Colonic mucosa (tissue), 4 donors: ENCODE data around the gene ITPR3. TPM values are rescaled to one million over a fixed set of nuclear protein-coding genes. Genes with fewer than 3 reads are reported as not detected.

Source experiments
- DNase-seq: peaks from one replicate; pipeline ENCODE4 v3.0.0-alpha.2; 2020
- H3K27ac ChIP-seq: fragments of 200-600 bp; one replicate; pipeline ENCODE4 v1.8.0; 2021
- H3K27me3 ChIP-seq: fragments of 200-600 bp; one replicate; pipeline ENCODE4 v1.8.0; 2021
- H3K36me3 ChIP-seq: fragments of 200-600 bp; one replicate; pipeline ENCODE4 v1.8.0; 2021
- H3K4me1 ChIP-seq: fragments of 200-600 bp; one replicate; pipeline ENCODE4 v1.8.0; 2021; ENCODE audit warnings: mild to moderate bottlenecking
- H3K4me3 ChIP-seq: fragments of 200-600 bp; one replicate; pipeline ENCODE4 v1.8.0; 2021
- H3K9ac ChIP-seq, 2 donors: one replicate each; pipeline ENCODE4 v1.7.0; 2013; ENCODE audit warnings: control low read depth in 2 of 2, low read depth in 2 of 2, low read length in 2 of 2
- H3K9me3 ChIP-seq: fragments of 200-600 bp; one replicate; pipeline ENCODE4 v1.8.0; 2021
- intact Hi-C: fragments of 100-400 bp; cut with DNase I; formaldehyde crosslinking; loops from one replicate; pipeline ENCODE4 v1.14.1; 2022
- total RNA-seq, 2 donors: library from RNA; stranded (reverse); fragmentation: NEBNext Ultra II Directional in 1 of 2; extraction: Animal tissue kit (Norgen Biotek cat#: 25700) in 1 of 2; gene quantifications; one replicate each; pipeline ENCODE4 v1.2.1, GENCODE V29; 2021
- TF ChIP-seq, protein P1 (sequence below): fragments of 200-600 bp; IDR thresholded peaks from one replicate; pipeline ENCODE4 v1.8.0; 2022; ENCODE audit warnings: antibody characterized with exemption, mild to moderate bottlenecking
- donor health status: healthy.
- donor health status: DM: no; HTN: no; CAD: no.
- donor health status: DM: no; HTN: no; CAD: no.

The ITPR3 gene
- total RNA-seq, 2 donors from 2014 or later: 86.2 to 119 TPM

DNA sequence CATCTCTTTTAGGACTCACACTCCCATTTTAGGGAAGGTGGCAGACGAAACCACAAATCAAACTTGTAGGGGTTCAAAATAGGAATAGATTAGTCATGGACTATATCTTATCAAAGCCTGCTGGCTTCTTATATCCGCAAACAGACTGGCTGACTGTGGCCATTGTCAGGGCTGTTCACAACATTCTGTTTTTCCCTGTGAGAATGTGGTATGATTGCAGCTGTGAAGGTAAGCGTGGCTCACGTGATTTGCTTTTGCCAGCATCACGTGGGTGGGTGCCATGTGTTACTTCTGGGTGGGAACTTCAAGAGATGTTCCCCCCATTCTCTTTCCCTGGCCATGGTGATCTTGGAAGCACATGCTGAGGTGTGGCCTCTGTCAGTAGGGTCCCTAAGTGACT lies 119.7 kb downstream of the ITPR3 start:
- H3K27ac ChIP-seq: no peak overlapping the region
- no peak overlapping the region for H3K9ac ChIP-seq
- H3K27me3 ChIP-seq: no peaks in the 10 kb centered on the region
- H3K36me3 ChIP-seq: no peaks in the 10 kb centered on the region
- peaks cover 20% of the 10 kb centered on the region for H3K4me1 ChIP-seq
- intact Hi-C loops: no loop called here
- H3K9me3 ChIP-seq: no peaks in the 10 kb centered on the region
- TF ChIP-seq, protein P1, sequence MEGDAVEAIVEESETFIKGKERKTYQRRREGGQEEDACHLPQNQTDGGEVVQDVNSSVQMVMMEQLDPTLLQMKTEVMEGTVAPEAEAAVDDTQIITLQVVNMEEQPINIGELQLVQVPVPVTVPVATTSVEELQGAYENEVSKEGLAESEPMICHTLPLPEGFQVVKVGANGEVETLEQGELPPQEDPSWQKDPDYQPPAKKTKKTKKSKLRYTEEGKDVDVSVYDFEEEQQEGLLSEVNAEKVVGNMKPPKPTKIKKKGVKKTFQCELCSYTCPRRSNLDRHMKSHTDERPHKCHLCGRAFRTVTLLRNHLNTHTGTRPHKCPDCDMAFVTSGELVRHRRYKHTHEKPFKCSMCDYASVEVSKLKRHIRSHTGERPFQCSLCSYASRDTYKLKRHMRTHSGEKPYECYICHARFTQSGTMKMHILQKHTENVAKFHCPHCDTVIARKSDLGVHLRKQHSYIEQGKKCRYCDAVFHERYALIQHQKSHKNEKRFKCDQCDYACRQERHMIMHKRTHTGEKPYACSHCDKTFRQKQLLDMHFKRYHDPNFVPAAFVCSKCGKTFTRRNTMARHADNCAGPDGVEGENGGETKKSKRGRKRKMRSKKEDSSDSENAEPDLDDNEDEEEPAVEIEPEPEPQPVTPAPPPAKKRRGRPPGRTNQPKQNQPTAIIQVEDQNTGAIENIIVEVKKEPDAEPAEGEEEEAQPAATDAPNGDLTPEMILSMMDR: no peak
- DNase-seq: no peak
- H3K4me3 ChIP-seq: no peak overlapping the region

DNA sequence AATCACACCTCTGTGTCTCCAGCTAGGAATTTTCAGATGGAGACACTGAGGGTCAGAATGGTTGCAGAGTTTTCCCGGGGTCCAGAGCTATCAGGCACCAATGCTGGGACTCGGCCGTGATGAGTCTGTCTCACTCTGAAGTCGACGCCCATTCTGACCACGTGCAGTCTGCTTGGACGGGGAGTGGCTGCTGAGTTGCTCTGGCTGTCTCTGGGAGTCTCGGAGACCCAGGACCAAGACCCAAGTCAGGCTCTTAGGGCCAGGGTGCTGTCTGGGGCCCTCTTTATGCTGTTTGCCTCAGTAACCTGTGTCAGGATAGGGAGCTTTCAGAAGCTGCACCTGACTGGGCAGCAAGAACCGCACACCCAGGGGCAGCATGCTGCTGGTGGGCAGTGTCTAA lies 121.0 kb downstream of the ITPR3 start:
- Histone ChIP-seq H3K9ac (no peak overlapping the region), H3K27me3 (no peaks in the 10 kb centered on the region), H3K4me3 (no peak overlapping the region), H3K36me3 (no peaks in the 10 kb centered on the region), H3K4me1 (peaks cover 21% of the 10 kb centered on the region), H3K27ac (no peak overlapping the region), H3K9me3 (no peaks in the 10 kb centered on the region)
- DNase-seq: no peak
- intact Hi-C loops: loop anchor here (2.0 kb wide), 1 partner anchor 29 kb away; no protein-coding TSS in a partner anchor
- TF ChIP-seq, protein P1: no peak

DNA sequence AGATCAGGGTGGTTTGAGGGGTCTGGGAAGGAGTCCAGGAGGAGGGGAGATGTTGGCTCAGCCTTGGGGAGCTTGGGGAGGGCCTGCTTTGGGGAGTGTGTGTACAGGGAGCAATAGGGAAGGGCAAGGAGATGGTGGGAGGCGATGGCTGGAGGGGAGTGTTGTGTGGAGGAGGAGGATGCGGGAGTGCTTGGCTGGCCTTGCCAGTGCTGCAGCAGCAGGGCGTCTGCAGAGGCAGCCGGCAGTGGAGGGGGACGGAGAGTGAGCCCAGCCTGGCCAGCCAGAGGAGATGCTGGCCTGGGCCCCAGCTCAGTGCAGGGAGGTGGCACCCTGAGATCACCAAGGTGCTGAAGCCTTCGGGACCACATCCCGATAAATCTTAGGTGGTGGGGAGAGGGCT lies 121.7 kb downstream of the ITPR3 start:
- no peak overlapping the region for H3K4me3 ChIP-seq

DNA sequence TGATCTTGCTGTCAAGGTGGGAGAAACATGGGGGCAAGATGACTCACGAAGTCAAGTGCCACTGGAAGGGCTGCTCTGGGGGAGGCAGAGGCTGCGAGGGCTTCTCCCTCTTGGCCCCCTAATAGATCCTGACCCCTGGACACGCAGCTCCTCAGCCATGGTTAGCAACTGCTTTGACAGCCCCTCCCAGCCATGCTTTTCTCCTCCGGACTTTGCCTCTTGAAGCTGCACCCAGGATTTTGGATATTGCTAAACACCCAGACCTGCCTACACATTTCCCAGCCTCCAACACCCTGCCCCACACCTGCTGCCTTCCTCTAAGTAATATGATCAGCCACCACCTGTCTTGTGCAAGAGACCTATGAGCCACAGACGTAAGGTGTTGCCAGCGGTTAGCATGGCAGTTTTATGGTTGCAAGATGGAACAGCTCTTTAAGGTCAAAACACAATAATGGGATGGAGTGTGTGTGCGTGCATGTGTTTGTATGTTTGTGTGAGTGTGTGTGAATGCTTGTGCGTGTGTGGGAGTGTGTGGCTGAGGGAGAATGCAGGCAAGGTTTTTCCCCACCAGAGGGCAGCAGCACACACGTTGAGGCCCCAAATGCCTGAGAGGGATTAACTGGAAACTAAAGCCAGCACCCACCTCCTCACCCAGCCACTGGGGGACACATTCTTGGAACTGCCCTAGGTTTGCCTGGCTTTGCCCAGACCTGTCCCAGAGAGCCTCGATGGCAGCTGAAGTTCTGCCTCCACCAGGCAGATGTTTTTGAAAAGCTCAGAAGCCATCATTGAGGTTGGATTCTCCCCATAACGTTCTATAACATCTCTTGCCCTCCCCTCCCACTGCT lies 123.1 kb downstream of the ITPR3 start:
- Histone ChIP-seq H3K36me3 (no peaks in the 10 kb centered on the region), H3K27ac (peak overlapping the region; percentile 44), H3K9me3 (no peaks in the 10 kb centered on the region), H3K27me3 (no peaks in the 10 kb centered on the region), H3K4me1 (peaks cover 17% of the 10 kb centered on the region), H3K9ac (peak overlapping the region in 1 of 2 donors; percentile 35), H3K4me3 (no peak overlapping the region)
- intact Hi-C loops: no loop called here
- TF ChIP-seq, protein P1: peak; percentile 85
- peak; percentile 85 for DNase-seq

More for the DNA sequence above, 121.7 kb downstream of the ITPR3 start:
- Histone ChIP-seq H3K27ac (no peak overlapping the region), H3K4me1 (peaks cover 21% of the 10 kb centered on the region), H3K36me3 (no peaks in the 10 kb centered on the region), H3K9ac (no peak overlapping the region), H3K27me3 (no peaks in the 10 kb centered on the region), H3K9me3 (no peaks in the 10 kb centered on the region)
- no peak for DNase-seq
- TF ChIP-seq, protein P1: no peak
- intact Hi-C loops: loop anchor here (2.0 kb wide), 1 partner anchor 30 kb away; no protein-coding TSS in a partner anchor

DNA sequence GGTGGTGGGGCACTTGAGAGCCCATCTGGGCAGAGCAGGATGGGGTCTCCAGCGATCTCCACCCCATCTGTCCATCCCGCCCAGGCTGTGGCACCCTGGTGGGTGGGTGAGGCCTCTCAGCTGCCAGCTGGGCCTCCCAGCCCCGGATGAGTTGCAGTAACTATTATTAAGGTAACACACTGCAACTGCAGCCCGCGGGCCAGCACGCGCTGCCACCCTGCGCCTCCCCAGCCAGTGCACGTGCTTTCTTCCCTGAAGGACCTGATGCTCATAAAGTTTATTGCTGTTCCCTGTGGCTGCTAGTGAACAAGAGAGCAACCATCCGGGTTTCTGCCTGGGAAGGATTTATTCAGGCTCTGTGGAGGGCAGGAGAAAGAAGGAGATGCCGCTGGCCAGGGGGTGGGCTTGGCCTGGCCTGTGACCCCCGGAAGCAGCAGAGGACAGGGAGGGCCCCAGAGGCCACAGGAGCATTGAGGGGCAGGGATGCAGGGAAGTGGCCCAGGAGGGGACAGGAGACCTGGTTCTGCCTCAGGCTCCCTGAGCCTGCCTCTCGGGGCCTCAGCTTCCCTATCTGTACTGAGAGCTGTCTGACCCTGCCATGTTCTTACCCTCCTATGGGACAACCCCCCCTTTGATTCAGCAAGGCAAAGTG lies 123.9 kb downstream of the ITPR3 start:
- Histone ChIP-seq H3K9me3 (no peaks in the 10 kb centered on the region), H3K4me1 (peaks cover 17% of the 10 kb centered on the region), H3K27me3 (no peaks in the 10 kb centered on the region), H3K9ac (peak overlapping the region; percentile 35 to 64), H3K27ac (peak overlapping the region; percentile 44), H3K36me3 (no peaks in the 10 kb centered on the region), H3K4me3 (no peak overlapping the region)
- peak; percentile 78 for DNase-seq
- intact Hi-C loops: no loop called here
- TF ChIP-seq, protein P1: no peak
